Bone marrow (tissue), 2 donors: ENCODE results near the gene GPR173.

ENCODE experiments used
- DNase-seq, 2 donors: peaks; one replicate each; lab custom pipeline; 2025; lab: John Stamatoyannopoulos, UW

GPR173 gene

GRCh38 chrX:53071064-53071463 is 22.5 kb downstream of the GPR173 start:
- no peak for DNase-seq

- DNase-seq = peak; percentile 1 to 33
These were observed 23.2 kb downstream of the GPR173 start for GRCh38 chrX:53071604-53072417.

GRCh38 chrX:53072418-53073114 is 24.0 kb downstream of the GPR173 start:
- no peak for DNase-seq

- DNase-seq = no peak
These were observed 24.6 kb downstream of the GPR173 start for GRCh38 chrX:53073115-53073586.

- DNase-seq = no peak
These were observed 26.4 kb downstream of the GPR173 start for GRCh38 chrX:53075011-53075410.

- no peak for DNase-seq
These were observed 28.1 kb downstream of the GPR173 start for GRCh38 chrX:53076671-53077070.

GRCh38 chrX:53077207-53078197 is 28.9 kb downstream of the GPR173 start:
- DNase-seq = no peak

GRCh38 chrX:53078943-53079342 is 30.4 kb downstream of the GPR173 start:
- no peak for DNase-seq

GRCh38 chrX:53080628-53081580 is 32.3 kb downstream of the GPR173 start:
- DNase-seq = no peak

GRCh38 chrX:53081925-53082772 is 33.6 kb downstream of the GPR173 start, which contains the start of gene TSPYL2:
Gene TSPYL2, plus strand, starts transcription at chrX:53082367. Its CDS starts 132 bp downstream, at chrX:53082499.
- DNase-seq = peak; percentile 57 to 75

GRCh38 chrX:53082773-53083616 is 34.4 kb downstream of the GPR173 start:
- DNase-seq = no peak

- DNase-seq = no peak
These were observed 35.5 kb downstream of the GPR173 start for GRCh38 chrX:53084043-53084570.

- DNase-seq = no peak
These were observed 36.3 kb downstream of the GPR173 start for GRCh38 chrX:53084863-53085262.

GRCh38 chrX:53085661-53086229 is 37.2 kb downstream of the GPR173 start:
- no peak for DNase-seq

GRCh38 chrX:53086464-53086863 is 37.9 kb downstream of the GPR173 start:
- no peak for DNase-seq

- DNase-seq = no peak
These were observed 38.8 kb downstream of the GPR173 start for GRCh38 chrX:53087388-53087831.

- DNase-seq = no peak
These were observed 39.8 kb downstream of the GPR173 start for GRCh38 chrX:53088136-53088974.
